Stomach (tissue), 9 donors: ENCODE results near the gene SLC25A6. TPM values are rescaled to one million over a fixed set of nuclear protein-coding genes. Genes with fewer than 3 reads are reported as not detected.

Experiments
- DNase-seq, 2 donors: peaks; one replicate each; pipeline versions ENCODE4 v3.0.0 to v3.0.0-alpha.2; 2013 to 2019
- H3K27ac ChIP-seq, 5 donors: fragments of 200-600 bp in 4 of 5; sonication (generic) in 4 of 5; one replicate each; pipeline ENCODE4 v1.5.1; 2013 to 2019; ENCODE audit warnings: mild to moderate bottlenecking in 1 of 5, moderate library complexity in 1 of 5
- H3K27me3 ChIP-seq, 3 donors: fragments of 200-600 bp; sonication (generic); one replicate each; pipeline ENCODE4 v1.5.1; 2017 to 2019; ENCODE audit warnings: mixed run types in 1 of 3
- H3K36me3 ChIP-seq, 4 donors: fragments of 200-600 bp; sonication (generic); 1 replicate in 3 of 4; 2 replicates in 1 of 4; pipeline ENCODE4 v1.5.1; 2016 to 2019
- H3K4me1 ChIP-seq, 4 donors: fragments of 200-600 bp; sonication (generic); one replicate each; pipeline ENCODE4 v1.5.1; 2016 to 2019
- H3K4me3 ChIP-seq, 4 donors: fragments of 200-600 bp; sonication (generic) in 3 of 4; one replicate each; pipeline ENCODE4 v1.5.1; 2016 to 2019; ENCODE audit warnings: mild to moderate bottlenecking in 1 of 4
- H3K9me3 ChIP-seq, 4 donors: fragments of 200-600 bp; sonication (generic); one replicate each; pipeline ENCODE4 v1.5.1; 2016 to 2019
- CTCF ChIP-seq, 7 experiments: fragments of 450-650 bp in 4 of 7; fragments of 200-600 bp in 3 of 7; sonication (generic) in 3 of 7; IDR thresholded peaks; one replicate each; pipeline ENCODE4 v1.5.1; 2016 to 2019; ENCODE audit warnings: antibody characterized with exemption in 7 of 7, control low read depth in 2 of 7, mild to moderate bottlenecking in 1 of 7
- EP300 ChIP-seq: sonication (generic); formaldehyde crosslinking; IDR thresholded peaks from one replicate; pipeline ENCODE4 v1.6.1; 2017; ENCODE audit warnings: antibody characterized with exemption
- POLR2A ChIP-seq, 4 donors: fragments of 450-650 bp; IDR thresholded peaks; one replicate each; pipeline ENCODE4 v1.6.1; 2016; ENCODE audit warnings: antibody characterized with exemption in 4 of 4, control low read depth in 2 of 4, mild to moderate bottlenecking in 1 of 4, moderate library complexity in 1 of 4
- POLR2AphosphoS5 ChIP-seq, 3 donors: sonication (generic); formaldehyde crosslinking; IDR thresholded peaks; one replicate each; pipeline ENCODE4 v1.6.1; 2016; ENCODE audit warnings: antibody characterized with exemption in 3 of 3
- WGBS, 5 donors: extraction: QIAGEN DNeasy Blood & Tissue Kit in 3 of 5; methylation state at CpG; one replicate each; pipeline versions ENCODE4 v1.1.5 to v1.1.7; 2013 to 2018; 5-methylcytosine and 5-hydroxymethylcytosine counted together
- intact Hi-C: fragments of 100-400 bp; cut with DNase I; formaldehyde crosslinking; loops from one replicate; pipeline ENCODE4 v1.15.1; 2023; ENCODE audit warnings: low total_unique reads
- polyA plus RNA-seq, 3 donors: library from polyadenylated mRNA; stranded (reverse); fragments of 200-250 nt; gene quantifications; one replicate each; pipeline ENCODE4 v1.2.3, GENCODE V29; 2013
- total RNA-seq, 5 donors: library from RNA; depleted of rRNA; stranded (reverse); fragments of >200 nt; gene quantifications; one replicate each; pipeline versions ENCODE4 v1.1.0 to v1.2.3, GENCODE V29; 2014 to 2016
- donor health status: healthy with polysubstance abuse.
- donor health status: Bipolar disorder and iron deficiency.
- donor health status: healthy.

The SLC25A6 gene
- total and polyA plus RNA-seq, 8 donors, result 119 to 707 (median 467) TPM

- peaks cover 10 to 73% (median 57%) of the 10 kb centered on the region in 4 donors for H3K36me3 ChIP-seq
- H3K27me3 ChIP-seq, result no peaks in the 10 kb centered on the region
- intact Hi-C loops, result no loop called here
- no peak overlapping the region for H3K4me3 ChIP-seq
- H3K27ac ChIP-seq, result no peak overlapping the region
- H3K9me3 ChIP-seq, result peaks cover 10 to 24% (median 17%) of the 10 kb centered on the region in 4 donors
- 78 to 88% (median 79%) methylated on average over 10 of the region's 10 CpGs for WGBS, 5 donors
- no peak for DNase-seq
- TF ChIP-seq POLR2A (IDR thresholded peaks at IDR 0.05) (no peak), POLR2AphosphoS5 (IDR thresholded peaks at IDR 0.05) (no peak), EP300 (no peak), CTCF (IDR thresholded peaks at IDR 0.05) (no peak)
- peaks cover 0 to 2% (median 0%) of the 10 kb centered on the region in 4 donors for H3K4me1 ChIP-seq
These were observed 33.5 kb upstream of the SLC25A6 start for GRCh38 chrX:1425381-1425780.

GRCh38 chrX:1424147-1424851 is 32.4 kb upstream of the SLC25A6 start:
- no peak for DNase-seq
- 74 to 86% (median 74%) methylated on average over 9 of the region's 9 CpGs for WGBS, 5 donors
- Histone ChIP-seq H3K9me3 (peaks cover 10 to 24% (median 17%) of the 10 kb centered on the region in 4 donors), H3K36me3 (peaks cover 10 to 71% (median 56%) of the 10 kb centered on the region in 4 donors), H3K4me3 (no peak overlapping the region), H3K4me1 (peaks cover 0 to 3% (median 0%) of the 10 kb centered on the region in 4 donors), H3K27me3 (no peaks in the 10 kb centered on the region), H3K27ac (no peak overlapping the region)
- TF ChIP-seq POLR2AphosphoS5 (IDR thresholded peaks at IDR 0.05) (no peak), CTCF (IDR thresholded peaks at IDR 0.05) (no peak), POLR2A (IDR thresholded peaks at IDR 0.05) (no peak), EP300 (no peak)
- intact Hi-C loops, result no loop called here

- Histone ChIP-seq H3K36me3 (peaks cover 18 to 82% (median 67%) of the 10 kb centered on the region in 4 donors), H3K4me3 (no peak overlapping the region), H3K27ac (no peak overlapping the region), H3K4me1 (peaks cover 0 to 3% (median 0%) of the 10 kb centered on the region in 4 donors), H3K27me3 (no peaks in the 10 kb centered on the region), H3K9me3 (peaks cover 13 to 28% (median 23%) of the 10 kb centered on the region in 4 donors)
- WGBS, 5 donors, result 50 to 73% (median 52%) methylated on average over 2 of the region's 2 CpGs
- no peak for TF ChIP-seq CTCF (IDR thresholded peaks at IDR 0.05)
- TF ChIP-seq EP300, result no peak
- TF ChIP-seq POLR2AphosphoS5 (IDR thresholded peaks at IDR 0.05), result no peak
- TF ChIP-seq POLR2A (IDR thresholded peaks at IDR 0.05), result no peak
- no peak for DNase-seq
- intact Hi-C loops, result no loop called here
These were observed 31.3 kb upstream of the SLC25A6 start for GRCh38 chrX:1423215-1423614.

GRCh38 chrX:1422135-1422465 is 30.2 kb upstream of the SLC25A6 start:
- H3K4me1 ChIP-seq, result peaks cover 0 to 3% (median 0%) of the 10 kb centered on the region in 4 donors
- TF ChIP-seq POLR2A (IDR thresholded peaks at IDR 0.05) (no peak), CTCF (IDR thresholded peaks at IDR 0.05) (no peak), EP300 (no peak), POLR2AphosphoS5 (IDR thresholded peaks at IDR 0.05) (no peak)
- intact Hi-C loops, result no loop called here
- peaks cover 19 to 81% (median 63%) of the 10 kb centered on the region in 4 donors for H3K36me3 ChIP-seq
- H3K27ac ChIP-seq, result no peak overlapping the region
- 94 to 99% (median 96%) methylated on average over 4 of the region's 4 CpGs for WGBS, 5 donors
- H3K27me3 ChIP-seq, result no peaks in the 10 kb centered on the region
- DNase-seq, result no peak
- no peak overlapping the region for H3K4me3 ChIP-seq
- peaks cover 14 to 32% (median 25%) of the 10 kb centered on the region in 4 donors for H3K9me3 ChIP-seq
